Thyroid gland (tissue), 4 donors: Measurements from ENCODE around the gene USP9X. TPM values are rescaled to one million over a fixed set of nuclear protein-coding genes. Genes with fewer than 3 reads are reported as not detected.
"Not testable (repeated sequence)": the region's sequence is repeated elsewhere in the genome, so short reads cannot be mapped to it uniquely, and the experiment has no call there.

ENCODE experiments used
- DNase-seq, 2 donors: peaks; one replicate each; pipeline ENCODE4 v3.0.0-alpha.2; 2019
- H3K27ac ChIP-seq, 3 donors: fragments of 200-600 bp; sonication (generic); 1 replicate in 2 of 3; 2 replicates in 1 of 3; pipeline ENCODE4 v1.5.1; 2016 to 2019; ENCODE audit warnings: mild to moderate bottlenecking in 1 of 3, moderate library complexity in 1 of 3
- H3K27me3 ChIP-seq: fragments of 200-600 bp; sonication (generic); one replicate; pipeline ENCODE4 v1.5.1; 2019
- H3K36me3 ChIP-seq, 2 donors: fragments of 200-600 bp; sonication (generic); one replicate each; pipeline ENCODE4 v1.5.1; 2016 to 2019
- H3K4me1 ChIP-seq, 2 donors: fragments of 200-600 bp; sonication (generic); one replicate each; pipeline ENCODE4 v1.5.1; 2017 to 2019
- H3K4me3 ChIP-seq, 3 donors: fragments of 200-600 bp; sonication (generic); replicated peaks in 1 of 3; 1 replicate in 2 of 3; 2 replicates in 1 of 3; pipeline ENCODE4 v1.5.1; 2016; ENCODE audit warnings: mild to moderate bottlenecking in 1 of 3
- H3K9me3 ChIP-seq: fragments of 200-600 bp; sonication (generic); one replicate; pipeline ENCODE4 v1.5.1; 2017
- CTCF ChIP-seq, 6 experiments: fragments of 200-600 bp in 3 of 6; fragments of 450-650 bp in 3 of 6; sonication (generic) in 3 of 6; IDR thresholded peaks; one replicate each; pipeline ENCODE4 v1.5.1; 2016 to 2019; ENCODE audit warnings: antibody characterized with exemption in 6 of 6, mild to moderate bottlenecking in 2 of 6, inconsistent platforms in 1 of 6, moderate library complexity in 1 of 6
- POLR2A ChIP-seq, 2 donors: fragments of 450-650 bp; IDR thresholded peaks; one replicate each; pipeline ENCODE4 v1.6.1; 2017; ENCODE audit warnings: antibody characterized with exemption in 2 of 2, mild to moderate bottlenecking in 2 of 2, moderate library complexity in 1 of 2
- WGBS, 2 donors: methylation state at CpG; one replicate each; pipeline ENCODE4 v1.1.5; 2017; 5-methylcytosine and 5-hydroxymethylcytosine counted together
- intact Hi-C: fragments of 100-400 bp; cut with DNase I; formaldehyde crosslinking; loops from one replicate; pipeline ENCODE4 v1.15.1; 2023
- total RNA-seq, 4 donors: library from RNA; depleted of rRNA; stranded (reverse); fragments of >200 nt; gene quantifications; one replicate each; pipeline ENCODE4 v1.2.3, GENCODE V29; 2016

The USP9X gene
- total RNA-seq, 4 donors from 2014 or later: 101 to 138 (median 106) TPM

- no peak for DNase-seq
- H3K36me3 ChIP-seq: no peaks in the 10 kb centered on the region
- intact Hi-C loops: no loop called here
- H3K4me1 ChIP-seq: peaks cover 7 to 40% of the 10 kb centered on the region in 2 donors
- H3K4me3 ChIP-seq: no peak overlapping the region
- H3K27ac ChIP-seq: no peak overlapping the region
- H3K27me3 ChIP-seq: no peaks in the 10 kb centered on the region
- H3K9me3 ChIP-seq: no peaks in the 10 kb centered on the region
- WGBS, 2 donors: 46% methylated on average over 3 to 5 of the region's 5 CpGs
- TF ChIP-seq POLR2A (IDR thresholded peaks at IDR 0.05) (no peak), CTCF (IDR thresholded peaks at IDR 0.05) (no peak)
Measured at GRCh38 chrX:41108463-41109205, 23.4 kb downstream of the USP9X start.

- Histone ChIP-seq H3K36me3 (no peaks in the 10 kb centered on the region), H3K4me1 (peaks cover 11 to 27% of the 10 kb centered on the region in 2 donors), H3K4me3 (no peak overlapping the region), H3K27me3 (no peaks in the 10 kb centered on the region), H3K9me3 (no peaks in the 10 kb centered on the region), H3K27ac (no peak overlapping the region)
- no peak for DNase-seq
- 41 to 48% methylated on average over 7 of the region's 7 CpGs for WGBS, 2 donors
- TF ChIP-seq POLR2A (IDR thresholded peaks at IDR 0.05) (no peak), CTCF (IDR thresholded peaks at IDR 0.05) (no peak)
- intact Hi-C loops: loop anchor here (10.0 kb wide), 1 partner anchor 456 kb away; no protein-coding TSS in a partner anchor
Measured at GRCh38 chrX:41110801-41111625, 25.8 kb downstream of the USP9X start.

GRCh38 chrX:41115104-41115425 lies 29.8 kb downstream of the USP9X start:
- H3K36me3 ChIP-seq, DNase-seq, H3K27ac ChIP-seq, H3K9me3 ChIP-seq, H3K4me3 ChIP-seq, H3K27me3 ChIP-seq: not testable (repeated sequence)
- WGBS, 2 donors: 2 to 4% methylated on average over 4 of the region's 4 CpGs
- peaks cover 14 to 20% of the 10 kb centered on the region in 2 donors for H3K4me1 ChIP-seq
- intact Hi-C loops: loop anchor here (10.0 kb wide), 1 partner anchor 460 kb away; no protein-coding TSS in a partner anchor
- TF ChIP-seq CTCF (IDR thresholded peaks at IDR 0.05): peak; percentile 25 to 92 (median 66)

GRCh38 chrX:41116948-41117347 lies 31.7 kb downstream of the USP9X start:
- TF ChIP-seq CTCF (IDR thresholded peaks at IDR 0.05) (no peak), POLR2A (IDR thresholded peaks at IDR 0.05) (no peak)
- Histone ChIP-seq H3K27me3 (no peaks in the 10 kb centered on the region), H3K36me3 (no peaks in the 10 kb centered on the region), H3K4me3 (no peak overlapping the region), H3K27ac (no peak overlapping the region), H3K4me1 (peaks cover 5 to 11% of the 10 kb centered on the region in 2 donors), H3K9me3 (no peaks in the 10 kb centered on the region)
- WGBS, 2 donors: 13 to 30% methylated on average over 4 of the region's 4 CpGs
- intact Hi-C loops: loop anchor here (10.0 kb wide), 1 partner anchor 462 kb away; no protein-coding TSS in a partner anchor
- DNase-seq: no peak

- no peaks in the 10 kb centered on the region for H3K36me3 ChIP-seq
- peaks cover 0 to 11% of the 10 kb centered on the region in 2 donors for H3K4me1 ChIP-seq
- H3K9me3 ChIP-seq: no peaks in the 10 kb centered on the region
- H3K27ac ChIP-seq: no peak overlapping the region
- no peaks in the 10 kb centered on the region for H3K27me3 ChIP-seq
- WGBS, 2 donors: 82 to 83% methylated on average over 5 of the region's 5 CpGs
- H3K4me3 ChIP-seq: no peak overlapping the region
- DNase-seq: no peak
- no peak for TF ChIP-seq POLR2A (IDR thresholded peaks at IDR 0.05)
- no peak for TF ChIP-seq CTCF (IDR thresholded peaks at IDR 0.05)
- intact Hi-C loops: loop anchor here (10.0 kb wide), 1 partner anchor 463 kb away; no protein-coding TSS in a partner anchor
Measured at GRCh38 chrX:41118156-41118555, 32.9 kb downstream of the USP9X start.
